Mammary epithelial cell (primary cell): ENCODE measurements around the gene DTNA.

ENCODE experiments used
- EZH2 ChIP-seq: IDR thresholded peaks from 2 replicates; pipeline ENCODE4 v1.6.1; 2012; ENCODE audit warnings: low read length, inconsistent platforms, borderline replicate concordance
- TF ChIP-seq, protein P1 (sequence below), 2 donors: IDR thresholded peaks in 1 of 2; conservative IDR thresholded peaks in 1 of 2; 2 replicates each; pipeline ENCODE4 v1.5.1; 2011 to 2012; ENCODE audit warnings: inconsistent platforms in 2 of 2, low read length in 2 of 2, mild to moderate bottlenecking in 2 of 2, control low read depth in 1 of 2, low read depth in 1 of 2; ENCODE audit not compliant: insufficient read depth in 1 of 2; ENCODE audit errors: extremely low read depth in 1 of 2

DNA sequence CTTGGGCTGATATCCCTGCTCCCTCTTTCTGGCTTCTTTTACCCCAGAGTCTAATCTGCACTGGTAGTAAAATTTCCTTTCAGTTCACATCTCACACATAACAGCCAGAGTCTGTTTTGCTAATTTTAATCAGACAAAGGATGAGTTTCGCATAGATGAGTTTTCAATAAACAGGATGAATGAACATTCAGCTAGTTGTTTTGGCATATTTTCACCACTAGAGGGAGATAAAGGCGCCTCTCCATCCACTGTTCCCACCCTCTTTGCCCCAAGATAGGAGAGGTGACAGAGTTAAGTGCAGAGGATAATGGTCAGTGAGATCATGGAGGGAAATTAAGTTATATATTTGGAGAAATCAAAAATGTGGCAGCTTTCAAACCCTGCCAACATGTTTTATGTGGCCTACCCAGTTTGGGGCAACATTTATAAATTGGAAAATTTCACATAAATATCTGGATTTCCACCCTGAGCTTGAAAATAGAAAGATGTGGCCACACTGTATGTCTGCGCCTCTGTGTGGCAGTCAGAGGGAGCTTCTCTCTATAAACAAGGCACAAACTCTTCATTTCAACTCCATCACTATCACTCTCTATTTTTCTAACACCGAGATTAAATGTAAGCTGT is 48.5 kb upstream of the DTNA start:
- TF ChIP-seq, protein P1, sequence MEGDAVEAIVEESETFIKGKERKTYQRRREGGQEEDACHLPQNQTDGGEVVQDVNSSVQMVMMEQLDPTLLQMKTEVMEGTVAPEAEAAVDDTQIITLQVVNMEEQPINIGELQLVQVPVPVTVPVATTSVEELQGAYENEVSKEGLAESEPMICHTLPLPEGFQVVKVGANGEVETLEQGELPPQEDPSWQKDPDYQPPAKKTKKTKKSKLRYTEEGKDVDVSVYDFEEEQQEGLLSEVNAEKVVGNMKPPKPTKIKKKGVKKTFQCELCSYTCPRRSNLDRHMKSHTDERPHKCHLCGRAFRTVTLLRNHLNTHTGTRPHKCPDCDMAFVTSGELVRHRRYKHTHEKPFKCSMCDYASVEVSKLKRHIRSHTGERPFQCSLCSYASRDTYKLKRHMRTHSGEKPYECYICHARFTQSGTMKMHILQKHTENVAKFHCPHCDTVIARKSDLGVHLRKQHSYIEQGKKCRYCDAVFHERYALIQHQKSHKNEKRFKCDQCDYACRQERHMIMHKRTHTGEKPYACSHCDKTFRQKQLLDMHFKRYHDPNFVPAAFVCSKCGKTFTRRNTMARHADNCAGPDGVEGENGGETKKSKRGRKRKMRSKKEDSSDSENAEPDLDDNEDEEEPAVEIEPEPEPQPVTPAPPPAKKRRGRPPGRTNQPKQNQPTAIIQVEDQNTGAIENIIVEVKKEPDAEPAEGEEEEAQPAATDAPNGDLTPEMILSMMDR (conservative IDR thresholded peaks at IDR 0.05 in 1 of 2, IDR thresholded peaks at IDR 0.05 in 1 of 2; ENCODE audit: extremely low read depth in 1 of 2, insufficient read depth in 1 of 2, low read depth in 1 of 2, low read length in 2 of 2): peak; percentile 84 to 88
- TF ChIP-seq EZH2: no peak
